ENCODE results near the gene PET117. TPM values are rescaled to one million over a fixed set of nuclear protein-coding genes. Genes with fewer than 3 reads are reported as not detected.
"Not testable (repeated sequence)": the region's sequence is repeated elsewhere in the genome, so short reads cannot be mapped to it uniquely, and the experiment has no call there.

PET117 gene
- total RNA-seq, 1 donor, result 13.4 TPM

- no peak for TF ChIP-seq CTCF (IDR thresholded peaks at IDR 0.05; ENCODE audit: extremely low read depth, low read depth, low read length)
- Histone ChIP-seq H3K4me3 (ENCODE audit: insufficient read depth, low read length) (no peak overlapping the region), H2AFZ (ENCODE audit: low read length) (no peak overlapping the region), H3K36me3 (ENCODE audit: insufficient read depth, low read length) (no peaks in the 10 kb centered on the region), H4K20me1 (ENCODE audit: insufficient read depth, low read length) (no peaks in the 10 kb centered on the region), H3K27ac (ENCODE audit: low read depth, low read length) (no peak overlapping the region), H3K9me3 (ENCODE audit: low read depth, low read length) (no peaks in the 10 kb centered on the region), H3K79me2 (ENCODE audit: insufficient read depth, low read length) (no peaks in the 10 kb centered on the region), H3K4me1 (ENCODE audit: insufficient read depth, low read length) (no peaks in the 10 kb centered on the region), H3K4me2 (ENCODE audit: insufficient read depth, low read length) (no peak overlapping the region), H3K27me3 (ENCODE audit: insufficient read depth, low read length) (no peaks in the 10 kb centered on the region)
- no peak for DNase-seq (ENCODE audit: insufficient read length, low spot score, missing footprints)
Measured at GRCh38 chr20:18108326-18108725, 29.3 kb upstream of the PET117 start.

GRCh38 chr20:18128574-18128973 lies 9.1 kb upstream of the PET117 start:
- not testable (repeated sequence) for H3K9me3 ChIP-seq (ENCODE audit: low read depth, low read length); H3K27me3 ChIP-seq (ENCODE audit: insufficient read depth, low read length); H3K27ac ChIP-seq (ENCODE audit: low read depth, low read length); H3K4me2 ChIP-seq (ENCODE audit: insufficient read depth, low read length); H4K20me1 ChIP-seq (ENCODE audit: insufficient read depth, low read length); DNase-seq (ENCODE audit: insufficient read length, low spot score, missing footprints); H3K4me3 ChIP-seq (ENCODE audit: insufficient read depth, low read length); H2AFZ ChIP-seq (ENCODE audit: low read length); H3K4me1 ChIP-seq (ENCODE audit: insufficient read depth, low read length); H3K36me3 ChIP-seq (ENCODE audit: insufficient read depth, low read length); H3K79me2 ChIP-seq (ENCODE audit: insufficient read depth, low read length)

GRCh38 chr20:18132663-18133062 lies 5.0 kb upstream of the PET117 start:
- Histone ChIP-seq H3K4me1 (ENCODE audit: insufficient read depth, low read length) (peaks cover 5% of the 10 kb centered on the region), H3K27me3 (ENCODE audit: insufficient read depth, low read length) (no peaks in the 10 kb centered on the region), H3K9me3 (ENCODE audit: low read depth, low read length) (no peaks in the 10 kb centered on the region), H3K4me3 (ENCODE audit: insufficient read depth, low read length) (no peak overlapping the region), H2AFZ (ENCODE audit: low read length) (no peak overlapping the region), H3K79me2 (ENCODE audit: insufficient read depth, low read length) (no peaks in the 10 kb centered on the region), H3K27ac (ENCODE audit: low read depth, low read length) (no peak overlapping the region), H3K36me3 (ENCODE audit: insufficient read depth, low read length) (no peaks in the 10 kb centered on the region), H3K4me2 (ENCODE audit: insufficient read depth, low read length) (no peak overlapping the region), H4K20me1 (ENCODE audit: insufficient read depth, low read length) (no peaks in the 10 kb centered on the region)
- DNase-seq (ENCODE audit: insufficient read length, low spot score, missing footprints), result no peak
- no peak for TF ChIP-seq CTCF (IDR thresholded peaks at IDR 0.05; ENCODE audit: extremely low read depth, low read depth, low read length)

- H3K27ac ChIP-seq (ENCODE audit: low read depth, low read length), result no peak overlapping the region
- DNase-seq (ENCODE audit: insufficient read length, low spot score, missing footprints), result peak; percentile 68
- peaks cover 12% of the 10 kb centered on the region for H3K79me2 ChIP-seq (ENCODE audit: insufficient read depth, low read length)
- peaks cover 12% of the 10 kb centered on the region for H3K4me1 ChIP-seq (ENCODE audit: insufficient read depth, low read length)
- no peak overlapping the region for H3K4me3 ChIP-seq (ENCODE audit: insufficient read depth, low read length)
- no peak for TF ChIP-seq CTCF (IDR thresholded peaks at IDR 0.05; ENCODE audit: extremely low read depth, low read depth, low read length)
- no peaks in the 10 kb centered on the region for H4K20me1 ChIP-seq (ENCODE audit: insufficient read depth, low read length)
- H3K9me3 ChIP-seq (ENCODE audit: low read depth, low read length), result no peaks in the 10 kb centered on the region
- no peak overlapping the region for H2AFZ ChIP-seq (ENCODE audit: low read length)
- H3K27me3 ChIP-seq (ENCODE audit: insufficient read depth, low read length), result no peaks in the 10 kb centered on the region
- H3K36me3 ChIP-seq (ENCODE audit: insufficient read depth, low read length), result no peaks in the 10 kb centered on the region
- H3K4me2 ChIP-seq (ENCODE audit: insufficient read depth, low read length), result no peak overlapping the region
Measured at GRCh38 chr20:18133962-18134361, 3.7 kb upstream of the PET117 start.

- H3K9me3 ChIP-seq (ENCODE audit: low read depth, low read length), result no peaks in the 10 kb centered on the region
- peaks cover 10% of the 10 kb centered on the region for H3K36me3 ChIP-seq (ENCODE audit: insufficient read depth, low read length)
- no peak for TF ChIP-seq CTCF (IDR thresholded peaks at IDR 0.05; ENCODE audit: extremely low read depth, low read depth, low read length)
Measured at GRCh38 chr20:18138266-18138582, 561 bp downstream of the PET117 start.

More at GRCh38 chr20:18138266-18138582, 561 bp downstream of the PET117 start:
- Histone ChIP-seq H3K4me2 (ENCODE audit: insufficient read depth, low read length) (peak overlapping the region; percentile 95), H3K4me3 (ENCODE audit: insufficient read depth, low read length) (peak overlapping the region; percentile 90), H3K4me1 (ENCODE audit: insufficient read depth, low read length) (peaks cover 17% of the 10 kb centered on the region), H3K27ac (ENCODE audit: low read depth, low read length) (peak overlapping the region; percentile 79), H3K79me2 (ENCODE audit: insufficient read depth, low read length) (peaks cover 47% of the 10 kb centered on the region), H3K27me3 (ENCODE audit: insufficient read depth, low read length) (no peaks in the 10 kb centered on the region), H2AFZ (ENCODE audit: low read length) (peak overlapping the region; percentile 100), H4K20me1 (ENCODE audit: insufficient read depth, low read length) (peaks cover 3% of the 10 kb centered on the region)
- no peak for DNase-seq (ENCODE audit: insufficient read length, low spot score, missing footprints)

All from osteoblast (primary cell).